HepG2 (cell line): Measurements from ENCODE around the gene MYO3B.

Experiments used
- CSRNP1 ChIP-seq: sonication (generic); formaldehyde crosslinking; IDR thresholded peaks from 2 replicates; pipeline ENCODE4 v1.8.1; 2023; ENCODE audit warnings: mild to moderate bottlenecking, missing genetic modification reagents
- ETV5 ChIP-seq: IDR thresholded peaks from 2 replicates; pipeline ENCODE4 v1.6.1; 2018; ENCODE audit warnings: missing biosample characterization, missing genetic modification reagents, inconsistent platforms, borderline replicate concordance
- YY1 ChIP-seq: IDR thresholded peaks from 2 replicates; pipeline ENCODE4 v1.6.1; 2011; ENCODE audit warnings: low read length, low read depth, moderate library complexity, mild to moderate bottlenecking; ENCODE audit not compliant: insufficient read depth, insufficient replicate concordance
- ZBTB3 ChIP-seq: sonication (generic); formaldehyde crosslinking; IDR thresholded peaks from 2 replicates; pipeline ENCODE4 v1.4.0; 2020; ENCODE audit warnings: low read depth, mild to moderate bottlenecking, moderate library complexity, missing genetic modification reagents, borderline replicate concordance
- TF ChIP-seq, protein P1 (sequence below): sonication (generic); formaldehyde crosslinking; IDR thresholded peaks from 2 replicates; pipeline ENCODE4 v1.5.0; 2020; ENCODE audit warnings: mild to moderate bottlenecking, missing genetic modification reagents, moderate library complexity
- TF ChIP-seq, protein P2 (sequence below): IDR thresholded peaks from 2 replicates; pipeline ENCODE4 v1.6.1; 2016; ENCODE audit warnings: low read depth, borderline replicate concordance
- TF ChIP-seq, protein P3 (sequence below): sonication (generic); formaldehyde crosslinking; IDR thresholded peaks from 2 replicates; pipeline ENCODE4 v1.8.1; 2023; ENCODE audit warnings: mild to moderate bottlenecking, inconsistent platforms, moderate library complexity, missing genetic modification reagents, borderline replicate concordance

DNA sequence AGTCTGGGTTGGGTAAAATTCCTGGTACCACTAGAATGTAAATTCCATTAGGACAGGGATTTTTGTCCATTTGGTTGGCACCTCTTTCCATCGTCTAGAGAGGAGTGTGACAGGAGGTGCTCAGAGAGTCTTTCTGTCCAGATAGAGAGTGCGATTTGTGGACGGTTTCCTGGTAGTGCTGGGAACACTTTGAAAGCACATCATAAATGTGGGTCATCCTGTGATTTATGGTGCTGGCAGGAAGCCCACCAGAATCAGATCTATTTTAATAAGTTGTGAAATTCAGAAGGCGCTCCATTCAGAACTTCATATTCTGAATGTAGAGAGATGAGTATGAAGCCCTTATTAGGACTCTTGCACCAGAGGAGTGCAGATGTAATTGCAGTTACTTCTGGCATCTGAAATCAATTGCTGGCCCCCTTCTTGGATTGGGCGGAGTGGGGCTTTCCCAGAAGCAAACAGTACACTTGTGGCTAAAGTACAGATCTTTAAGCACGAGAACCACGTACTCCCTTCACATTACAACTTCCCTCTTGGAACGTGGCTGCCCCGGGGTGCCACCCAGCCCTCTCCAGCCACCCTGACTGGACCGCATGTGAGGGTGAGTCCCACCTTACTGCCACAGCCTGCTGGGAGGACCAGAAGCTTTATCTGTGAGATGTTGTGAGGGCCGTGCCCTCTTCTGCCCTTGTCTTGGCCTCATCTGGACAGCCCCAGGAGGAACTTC is 243.2 kb downstream of the MYO3B start:
- TF ChIP-seq, protein P1, sequence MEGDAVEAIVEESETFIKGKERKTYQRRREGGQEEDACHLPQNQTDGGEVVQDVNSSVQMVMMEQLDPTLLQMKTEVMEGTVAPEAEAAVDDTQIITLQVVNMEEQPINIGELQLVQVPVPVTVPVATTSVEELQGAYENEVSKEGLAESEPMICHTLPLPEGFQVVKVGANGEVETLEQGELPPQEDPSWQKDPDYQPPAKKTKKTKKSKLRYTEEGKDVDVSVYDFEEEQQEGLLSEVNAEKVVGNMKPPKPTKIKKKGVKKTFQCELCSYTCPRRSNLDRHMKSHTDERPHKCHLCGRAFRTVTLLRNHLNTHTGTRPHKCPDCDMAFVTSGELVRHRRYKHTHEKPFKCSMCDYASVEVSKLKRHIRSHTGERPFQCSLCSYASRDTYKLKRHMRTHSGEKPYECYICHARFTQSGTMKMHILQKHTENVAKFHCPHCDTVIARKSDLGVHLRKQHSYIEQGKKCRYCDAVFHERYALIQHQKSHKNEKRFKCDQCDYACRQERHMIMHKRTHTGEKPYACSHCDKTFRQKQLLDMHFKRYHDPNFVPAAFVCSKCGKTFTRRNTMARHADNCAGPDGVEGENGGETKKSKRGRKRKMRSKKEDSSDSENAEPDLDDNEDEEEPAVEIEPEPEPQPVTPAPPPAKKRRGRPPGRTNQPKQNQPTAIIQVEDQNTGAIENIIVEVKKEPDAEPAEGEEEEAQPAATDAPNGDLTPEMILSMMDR (CRISPR knock-in tag), result no peak
- TF ChIP-seq, protein P2, sequence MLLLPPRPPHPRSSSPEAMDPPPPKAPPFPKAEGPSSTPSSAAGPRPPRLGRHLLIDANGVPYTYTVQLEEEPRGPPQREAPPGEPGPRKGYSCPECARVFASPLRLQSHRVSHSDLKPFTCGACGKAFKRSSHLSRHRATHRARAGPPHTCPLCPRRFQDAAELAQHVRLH (CRISPR knock-in tag), result no peak
- TF ChIP-seq ETV5 (CRISPR knock-in tag) (no peak), YY1 (no peak), CSRNP1 (no peak), ZBTB3 (CRISPR knock-in tag) (no peak)
- TF ChIP-seq, protein P3, sequence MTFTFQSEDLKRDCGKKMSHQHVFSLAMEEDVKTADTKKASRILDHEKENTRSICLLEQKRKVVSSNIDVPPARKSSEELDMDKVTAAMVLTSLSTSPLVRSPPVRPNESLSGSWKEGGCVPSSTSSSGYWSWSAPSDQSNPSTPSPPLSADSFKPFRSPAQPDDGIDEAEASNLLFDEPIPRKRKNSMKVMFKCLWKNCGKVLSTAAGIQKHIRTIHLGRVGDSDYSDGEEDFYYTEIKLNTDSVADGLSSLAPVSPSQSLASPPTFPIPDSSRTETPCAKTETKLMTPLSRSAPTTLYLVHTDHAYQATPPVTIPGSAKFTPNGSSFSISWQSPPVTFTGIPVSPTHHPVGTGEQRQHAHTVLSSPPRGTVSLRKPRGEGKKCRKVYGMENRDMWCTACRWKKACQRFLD (CRISPR knock-in tag), result no peak
